SW480 (cell line): ENCODE data around the gene SLC13A2.

Experiments used
- DNase-seq: peaks from one replicate; pipeline ENCODE4 v3.0.0-alpha.2; 2016; ENCODE audit warnings: low spot score

SLC13A2 gene

GRCh38 chr17:28470914-28471366, 2.5 kb upstream of the SLC13A2 start:
- no peak for DNase-seq

GRCh38 chr17:28471531-28472342, 1.7 kb upstream of the SLC13A2 start:
- DNase-seq: no peak

GRCh38 chr17:28472871-28473497, 460 bp upstream of the SLC13A2 start:
- DNase-seq: no peak

- no peak for DNase-seq
Measured at GRCh38 chr17:28474111-28474531, 677 bp downstream of the SLC13A2 start.

- no peak for DNase-seq
Measured at GRCh38 chr17:28475151-28475900, 1.9 kb downstream of the SLC13A2 start.

GRCh38 chr17:28476076-28476865, 2.8 kb downstream of the SLC13A2 start:
- DNase-seq: no peak

- DNase-seq: no peak
Measured at GRCh38 chr17:28477928-28478327, 4.5 kb downstream of the SLC13A2 start.

GRCh38 chr17:28478712-28479615, 5.5 kb downstream of the SLC13A2 start:
- DNase-seq: no peak

- no peak for DNase-seq
Measured at GRCh38 chr17:28480278-28480677, 6.8 kb downstream of the SLC13A2 start.

- DNase-seq: no peak
Measured at GRCh38 chr17:28480799-28481571, 7.5 kb downstream of the SLC13A2 start.

- no peak for DNase-seq
Measured at GRCh38 chr17:28482551-28483199, 9.2 kb downstream of the SLC13A2 start.

- DNase-seq: no peak
Measured at GRCh38 chr17:28484296-28484695, 10.9 kb downstream of the SLC13A2 start.

- no peak for DNase-seq
Measured at GRCh38 chr17:28485049-28485448, 11.6 kb downstream of the SLC13A2 start.

- no peak for DNase-seq
Measured at GRCh38 chr17:28487881-28488532, 14.6 kb downstream of the SLC13A2 start.

- no peak for DNase-seq
Measured at GRCh38 chr17:28488533-28489276, 15.3 kb downstream of the SLC13A2 start.

GRCh38 chr17:28491286-28491685, 17.8 kb downstream of the SLC13A2 start:
- no peak for DNase-seq

- no peak for DNase-seq
Measured at GRCh38 chr17:28491860-28492259, 18.4 kb downstream of the SLC13A2 start.
